Muscle of leg (tissue), 11 donors: ENCODE measurements around the gene VPS13C. TPM values are rescaled to one million over a fixed set of nuclear protein-coding genes. Genes with fewer than 3 reads are reported as not detected.

ENCODE experiments used
- DNase-seq: peaks from one replicate; pipeline ENCODE4 v3.0.0; 2013
- H3K27ac ChIP-seq: one replicate; pipeline ENCODE4 v1.5.1; 2013; ENCODE audit warnings: mild to moderate bottlenecking, low read length, control low read depth
- H3K27me3 ChIP-seq: one replicate; pipeline ENCODE4 v1.6.1; 2013; ENCODE audit warnings: low read length; ENCODE audit not compliant: control insufficient read depth, insufficient read depth
- H3K36me3 ChIP-seq: one replicate; pipeline ENCODE4 v1.6.1; 2013; ENCODE audit warnings: low read length; ENCODE audit not compliant: control insufficient read depth, insufficient read depth
- H3K4me1 ChIP-seq: one replicate; pipeline ENCODE4 v1.6.1; 2013; ENCODE audit warnings: low read length; ENCODE audit not compliant: control insufficient read depth, insufficient read depth
- H3K4me3 ChIP-seq: one replicate; pipeline ENCODE4 v1.5.1; 2013; ENCODE audit warnings: low read length, control low read depth
- H3K9me3 ChIP-seq: replicated peaks from 2 replicates; pipeline ENCODE4 v1.6.1; 2013; ENCODE audit warnings: low read depth, low read length; ENCODE audit not compliant: control insufficient read depth
- WGBS: methylation state at CpG from one replicate; pipeline ENCODE4 v1.1.5; 2013; ENCODE audit warnings: missing lambda C conversion rate; ENCODE audit not compliant: insufficient coverage; 5-methylcytosine and 5-hydroxymethylcytosine counted together
- polyA plus RNA-seq, 8 donors: library from polyadenylated mRNA; unstranded; fragments of 120-200 nt; gene quantifications; one replicate each; pipeline versions ENCODE4 v1.2.1 to v1.2.3, GENCODE V29; 2013; ENCODE audit warnings: inconsistent platforms in 1 of 8, low replicate concordance in 1 of 8; ENCODE audit not compliant: insufficient read length in 8 of 8, insufficient read depth in 1 of 8
- total RNA-seq: library from RNA; stranded (reverse); fragments of 120-200 nt; gene quantifications from one replicate; pipeline ENCODE4 v1.2.4, GENCODE V29; 2013

The VPS13C gene
- total and polyA plus RNA-seq, 9 donors = 20.8 to 39.1 (median 27.8) TPM

DNA sequence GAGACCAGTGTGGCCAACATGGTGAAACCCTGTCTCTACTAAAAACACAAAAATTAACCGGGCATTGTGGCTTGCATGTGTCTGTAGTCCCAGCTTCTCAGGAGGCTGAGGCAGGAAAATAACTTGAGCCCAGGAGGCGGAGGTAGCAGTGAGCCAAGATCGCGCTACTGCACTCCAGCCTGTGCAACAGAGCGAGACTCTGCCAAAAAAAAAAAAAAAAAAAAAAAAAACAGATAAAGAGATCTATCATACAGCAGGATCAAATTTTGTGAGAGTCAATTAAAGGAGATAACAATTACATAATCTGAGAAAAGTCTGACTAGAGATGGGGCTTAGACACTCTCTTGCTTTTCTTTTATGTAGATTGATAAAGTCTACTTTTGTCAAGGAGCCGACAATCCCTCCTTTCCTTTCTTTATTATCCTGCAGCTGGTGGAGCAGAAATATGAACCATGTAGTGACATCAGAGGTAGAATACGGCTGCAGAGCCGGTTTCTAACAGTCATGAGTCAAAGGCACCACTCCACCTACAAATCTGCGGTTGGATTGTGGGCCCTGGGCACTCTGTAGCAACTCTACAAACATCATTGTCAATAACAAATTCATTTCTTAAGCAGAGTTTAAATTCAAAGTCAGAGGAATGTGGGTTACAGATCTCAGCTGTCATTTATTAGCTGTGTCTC, 15.5 kb upstream of the VPS13C start:
- H3K27ac ChIP-seq = no peak overlapping the region
- no peak overlapping the region for H3K4me3 ChIP-seq
- H3K36me3 ChIP-seq = no peaks in the 10 kb centered on the region
- H3K4me1 ChIP-seq = peaks cover 3% of the 10 kb centered on the region
- no peaks in the 10 kb centered on the region for H3K9me3 ChIP-seq
- H3K27me3 ChIP-seq = no peaks in the 10 kb centered on the region
- WGBS = 40% methylated on average over 2 of the region's 9 CpGs
- DNase-seq = peak; percentile 68

- H3K27me3 ChIP-seq = peaks cover 22% of the 10 kb centered on the region
- no peak overlapping the region for H3K27ac ChIP-seq
- DNase-seq = peak; percentile 55
- no peaks in the 10 kb centered on the region for H3K9me3 ChIP-seq
- no peak overlapping the region for H3K4me3 ChIP-seq
- H3K36me3 ChIP-seq = no peaks in the 10 kb centered on the region
- H3K4me1 ChIP-seq = peaks cover 12% of the 10 kb centered on the region
Measured at GRCh38 chr15:62071711-62072308, 11.6 kb upstream of the VPS13C start.

- H3K4me1 ChIP-seq = peaks cover 14% of the 10 kb centered on the region
- WGBS = no CpG with 5 or more reads among the region's 5 CpGs
- no peaks in the 10 kb centered on the region for H3K9me3 ChIP-seq
- DNase-seq = no peak
- H3K27ac ChIP-seq = no peak overlapping the region
- H3K27me3 ChIP-seq = peaks cover 37% of the 10 kb centered on the region
- no peaks in the 10 kb centered on the region for H3K36me3 ChIP-seq
- no peak overlapping the region for H3K4me3 ChIP-seq
Measured at GRCh38 chr15:62069551-62069950, 9.3 kb upstream of the VPS13C start.

- Histone ChIP-seq H3K27ac (no peak overlapping the region), H3K4me3 (peak overlapping the region; percentile 17), H3K9me3 (no peaks in the 10 kb centered on the region), H3K36me3 (no peaks in the 10 kb centered on the region), H3K4me1 (peaks cover 14% of the 10 kb centered on the region), H3K27me3 (peaks cover 41% of the 10 kb centered on the region)
- WGBS = no CpG with 5 or more reads among the region's 4 CpGs
- no peak for DNase-seq
Measured at GRCh38 chr15:62068810-62069167, 8.5 kb upstream of the VPS13C start.

DNA sequence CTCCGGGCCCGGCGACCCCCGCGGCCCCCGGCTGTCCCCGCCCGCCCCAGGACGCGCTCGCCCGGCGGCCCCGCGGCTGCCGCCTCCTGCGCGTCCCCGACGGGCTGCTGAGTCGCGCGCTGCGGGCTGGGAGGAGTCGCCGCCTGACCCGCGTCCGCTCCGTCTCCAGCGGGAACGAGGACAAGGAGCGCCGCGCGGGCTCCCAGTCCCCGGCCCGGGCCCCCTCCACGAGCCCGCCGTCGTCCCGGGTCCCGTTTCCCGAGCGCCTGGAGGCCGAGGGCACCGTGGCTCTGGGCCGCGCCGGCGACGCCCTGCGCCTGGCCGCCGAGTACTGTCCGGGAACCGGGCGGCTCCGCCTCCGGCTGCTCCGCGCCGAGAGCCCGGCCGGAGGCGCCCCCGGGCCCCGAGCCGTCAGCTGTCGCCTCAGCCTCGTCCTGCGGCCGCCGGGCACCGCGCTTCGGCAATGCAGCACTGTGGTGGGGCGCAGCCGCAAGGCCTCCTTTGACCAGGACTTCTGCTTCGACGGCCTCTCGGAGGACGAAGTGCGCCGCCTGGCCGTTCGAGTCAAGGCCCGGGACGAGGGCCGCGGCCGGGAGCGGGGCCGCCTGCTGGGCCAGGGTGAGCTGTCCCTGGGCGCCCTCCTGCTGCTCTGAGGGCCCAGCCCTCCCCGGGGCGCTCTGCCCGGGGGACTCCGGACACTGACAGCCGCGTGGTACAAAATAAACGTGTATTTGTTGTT, 8.0 kb upstream of the VPS13C start:
- under 1% methylated on average over 97 of the region's 103 CpGs for WGBS
- Histone ChIP-seq H3K36me3 (no peaks in the 10 kb centered on the region), H3K4me3 (peak overlapping the region; percentile 17), H3K27me3 (peaks cover 46% of the 10 kb centered on the region), H3K4me1 (peaks cover 14% of the 10 kb centered on the region), H3K9me3 (no peaks in the 10 kb centered on the region), H3K27ac (no peak overlapping the region)
- DNase-seq = peak; percentile 48

DNA sequence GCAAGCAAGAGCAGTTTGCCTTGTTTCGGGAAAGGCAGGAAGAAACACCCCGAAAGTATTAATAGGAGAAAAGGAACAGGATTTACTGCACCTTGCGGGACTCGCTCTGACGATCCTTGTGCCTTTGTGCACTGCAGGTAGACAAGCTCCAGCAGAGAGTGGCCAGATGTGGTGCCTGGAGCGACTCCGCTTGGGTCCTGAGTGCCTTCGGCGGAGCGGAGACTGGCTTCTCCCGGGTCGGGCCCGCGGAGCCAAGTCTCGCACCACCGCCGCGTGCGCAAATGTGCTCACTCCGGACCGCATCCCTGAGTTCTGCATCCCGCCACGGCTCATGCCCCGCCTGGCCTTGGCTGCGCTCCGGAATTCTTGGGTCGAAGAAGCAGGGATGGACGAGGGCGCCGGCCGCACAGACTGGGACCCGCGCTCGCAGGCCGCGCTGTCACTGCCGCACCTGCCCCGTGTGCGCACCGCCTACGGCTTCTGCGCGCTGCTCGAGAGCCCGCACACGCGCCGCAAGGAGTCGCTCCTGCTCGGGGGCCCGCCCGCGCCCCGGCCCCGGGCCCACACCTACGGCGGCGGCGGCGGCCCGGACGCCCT, 7.3 kb upstream of the VPS13C start:
- Histone ChIP-seq H3K4me3 (peak overlapping the region; percentile 22), H3K36me3 (no peaks in the 10 kb centered on the region), H3K27ac (no peak overlapping the region), H3K9me3 (no peaks in the 10 kb centered on the region), H3K4me1 (peaks cover 14% of the 10 kb centered on the region), H3K27me3 (peaks cover 47% of the 10 kb centered on the region)
- DNase-seq = peak; percentile 22
- 1% methylated on average over 62 of the region's 62 CpGs for WGBS

- 3% methylated on average over 28 of the region's 33 CpGs for WGBS
- DNase-seq = peak; percentile 70
- H3K27me3 ChIP-seq = peaks cover 47% of the 10 kb centered on the region
- H3K4me3 ChIP-seq = peak within 1 kb of the TSS; percentile 22
- H3K4me1 ChIP-seq = peaks cover 14% of the 10 kb centered on the region
- no peak within 1 kb of the TSS for H3K27ac ChIP-seq
- H3K9me3 ChIP-seq = no peaks in the 10 kb centered on the region
- no peaks in the 10 kb centered on the region for H3K36me3 ChIP-seq
Measured at GRCh38 chr15:62066663-62067447, 6.6 kb upstream of the VPS13C start, which contains the start of gene C2CD4A. TSS of gene C2CD4A (plus strand) at chr15:62066977. CDS start at chr15:62067614, 637 bp downstream.

GRCh38 chr15:62063825-62064635, 3.8 kb upstream of the VPS13C start:
- H3K9me3 ChIP-seq = no peaks in the 10 kb centered on the region
- H3K27me3 ChIP-seq = peaks cover 37% of the 10 kb centered on the region
- WGBS = 50% methylated on average over 1 of the region's 6 CpGs
- no peaks in the 10 kb centered on the region for H3K36me3 ChIP-seq
- H3K4me1 ChIP-seq = peaks cover 21% of the 10 kb centered on the region
- H3K4me3 ChIP-seq = no peak overlapping the region
- H3K27ac ChIP-seq = no peak overlapping the region
- DNase-seq = no peak

GRCh38 chr15:62060896-62061280, 641 bp upstream of the VPS13C start:
- H3K4me3 ChIP-seq = peak overlapping the region; percentile 89
- H3K9me3 ChIP-seq = no peaks in the 10 kb centered on the region
- 7% methylated on average over 3 of the region's 12 CpGs for WGBS
- no peaks in the 10 kb centered on the region for H3K36me3 ChIP-seq
- DNase-seq = no peak
- H3K4me1 ChIP-seq = peaks cover 7% of the 10 kb centered on the region
- peak overlapping the region; percentile 91 for H3K27ac ChIP-seq
- H3K27me3 ChIP-seq = peaks cover 16% of the 10 kb centered on the region
